Measurements from ENCODE around the gene FOXC1. TPM values are rescaled to one million over a fixed set of nuclear protein-coding genes. Genes with fewer than 3 reads are reported as not detected.

Gene FOXC1
- total and polyA plus RNA-seq, 2 of the 13 experiments (the other 11 are each of a cell fraction or from before 2014, with no cell fraction given), result 0.44 to 0.55 TPM

DNA sequence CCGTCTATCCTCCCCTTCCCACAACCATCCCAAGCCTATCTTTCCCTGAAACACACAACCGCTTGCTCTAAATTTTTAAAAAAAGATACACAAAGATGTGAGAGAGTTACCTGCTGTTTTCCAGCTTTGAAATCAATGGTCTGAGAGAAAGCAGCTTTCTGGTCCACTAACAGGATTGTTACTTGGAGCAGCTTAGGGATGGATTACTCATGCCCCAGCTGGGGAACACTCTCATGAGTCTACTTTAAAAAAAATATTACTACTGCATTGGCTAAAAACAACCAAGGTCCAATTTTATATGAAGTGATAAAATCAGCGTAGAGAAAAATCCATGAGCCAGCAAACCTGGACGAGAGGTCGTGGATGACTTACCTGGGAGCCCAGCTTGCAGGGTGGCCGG is 29.6 kb upstream of the FOXC1 start:
- POLR2A ChIA-PET, result interaction anchor here (0.6 kb wide), 1 partner anchor 540 kb away, joined by 3 read pairs; no protein-coding TSS in a partner anchor
- TF ChIP-seq JUND (CRISPR knock-in tag; IDR thresholded peaks at IDR 0.05), result no peak
- TF ChIP-seq MAFG (CRISPR knock-in tag; IDR thresholded peaks at IDR 0.05), result no peak
- no peak for TF ChIP-seq RELA (CRISPR knock-in tag; IDR thresholded peaks at IDR 0.05)
- no peak for TF ChIP-seq IRX3 (CRISPR knock-in tag; IDR thresholded peaks at IDR 0.05; ENCODE audit: borderline replicate concordance, low read depth)
- no peak for TF ChIP-seq ZNF326 (CRISPR knock-in tag; IDR thresholded peaks at IDR 0.05; ENCODE audit: borderline replicate concordance)
- no peak for TF ChIP-seq ZNF350 (CRISPR knock-in tag; IDR thresholded peaks at IDR 0.05; ENCODE audit: borderline replicate concordance, low read depth)
- TF ChIP-seq STAT6 (CRISPR knock-in tag; IDR thresholded peaks at IDR 0.05; ENCODE audit: borderline replicate concordance), result no peak
- no peak for TF ChIP-seq ZBTB39 (CRISPR knock-in tag; IDR thresholded peaks at IDR 0.05)
- TF ChIP-seq ZNF10 (CRISPR knock-in tag; IDR thresholded peaks at IDR 0.05; ENCODE audit: borderline replicate concordance, low read depth), result no peak

More for the DNA sequence above, 29.6 kb upstream of the FOXC1 start:
- peaks cover 5 to 43% of the 10 kb centered on the region in 2 experiments; a peak in 4 of 5 replicates for H3K27me3 ChIP-seq (ENCODE audit: control insufficient read depth in 1 of 2, insufficient read depth in 2 of 2, low read length in 2 of 2)
- no peak overlapping the region for H3K9ac ChIP-seq (ENCODE audit: insufficient read depth, low read depth, low read length)
- no peak overlapping the region for H3K4me2 ChIP-seq (ENCODE audit: low read depth, low read length)
- peaks cover 15% of the 10 kb centered on the region for H3K4me1 ChIP-seq (ENCODE audit: insufficient read depth, low read length)
- no peaks in the 10 kb centered on the region for H3K36me3 ChIP-seq (replicated peaks in 1 of 2; ENCODE audit: control insufficient read depth in 1 of 2, insufficient read depth in 2 of 2, low read length in 2 of 2)
- FAIRE-seq (no peak), ATAC-seq (no peak), DNase-seq (ENCODE audit: low spot score) (no peak)
- H3K79me2 ChIP-seq (ENCODE audit: insufficient read depth, low read length), result no peaks in the 10 kb centered on the region
- H4K20me1 ChIP-seq (ENCODE audit: insufficient read depth, low read length), result no peaks in the 10 kb centered on the region
- in situ Hi-C loops (cut with HindIII; ENCODE audit: extremely low pct_ligation_motif_present, low pct_unique_long_range_greater_than_20kb), result no loop called here
- 72% methylated on average over 6 of the region's 6 CpGs for WGBS (ENCODE audit: low lambda C conversion rate)
- BruUV-seq (replicated peaks), result no TSS peak
- H3K4me3 ChIP-seq (replicated peaks in 1 of 3; ENCODE audit: insufficient read depth in 1 of 3, low read depth in 2 of 3, low read length in 3 of 3), result no peak overlapping the region
- no peak overlapping the region for H2AFZ ChIP-seq (ENCODE audit: low read length)
- CTCF ChIA-PET (ENCODE audit: low intra/inter-chr PET ratio, low total read pairs), result no interaction called here
- no peak overlapping the region for H3K27ac ChIP-seq (ENCODE audit: extremely low read length, insufficient read depth, low read length)
- no peaks in the 10 kb centered on the region for H3K9me3 ChIP-seq (ENCODE audit: low read length)
- intact Hi-C loops (cut with micrococcal nuclease; ENCODE audit: unreplicated experiment), result no loop called here

All from HepG2 (cell line).